Measurements from ENCODE around the gene MST1R.
"Not testable (repeated sequence)": the region's sequence is repeated elsewhere in the genome, so short reads cannot be mapped to it uniquely, and the experiment has no call there.

MST1R gene
- 0 to 2.4 (median 0.06) reads per million in 17 experiments for total RNA-seq

DNA sequence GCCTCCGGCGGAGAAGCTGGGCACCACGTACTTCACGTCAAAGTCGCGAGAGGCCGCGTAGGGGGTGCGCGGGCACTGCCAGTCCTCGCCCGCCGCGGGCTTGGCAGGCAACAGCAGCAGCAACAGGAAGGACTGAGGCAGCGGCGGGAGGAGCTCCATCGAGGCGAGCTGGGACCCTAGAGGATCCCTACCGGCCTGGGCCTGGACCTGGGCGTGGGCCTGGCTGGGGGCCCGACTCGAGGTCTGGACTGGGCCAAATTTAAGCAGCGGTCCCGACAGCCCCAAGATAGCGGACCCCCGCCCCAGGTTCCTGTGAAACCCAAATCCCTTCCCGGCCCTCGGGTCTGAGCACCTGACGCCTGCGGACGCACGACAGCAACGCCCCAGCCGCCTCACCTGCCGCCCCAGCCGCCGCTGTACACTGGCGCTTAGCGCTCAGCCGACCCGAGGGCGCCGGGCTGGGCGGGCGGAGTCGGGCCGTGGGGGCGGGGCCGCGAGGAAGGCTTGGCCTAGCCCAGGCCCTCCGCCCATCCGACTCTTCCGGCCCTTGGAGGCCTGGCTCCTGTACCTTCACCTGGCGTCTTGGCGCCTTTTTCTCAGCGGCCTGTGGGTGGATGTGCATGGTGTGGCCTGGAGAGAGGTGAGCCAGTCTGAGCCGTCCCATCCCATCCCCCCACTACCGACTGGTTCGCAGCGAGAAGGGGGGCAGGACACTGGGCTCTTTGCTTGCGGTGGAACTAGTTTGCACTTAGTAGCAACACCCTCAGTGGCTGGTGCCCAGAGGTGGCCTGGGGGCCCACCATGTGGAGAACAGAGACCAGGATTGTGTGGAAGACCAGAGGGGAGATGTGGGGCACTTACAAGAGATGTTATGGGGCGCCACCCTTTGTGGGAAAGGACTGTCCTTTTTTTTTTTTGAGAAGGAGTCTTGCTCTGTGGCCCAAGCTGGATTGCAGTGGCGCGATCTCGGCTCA lies at the start of gene MST1R:
MST1R (minus strand) TSS at position 423 of the 974 bp plus-strand sequence; CDS start at position 159, 264 bp downstream.
- DNase-seq = peak; percentile 54 to 82 (median 66)

DNA sequence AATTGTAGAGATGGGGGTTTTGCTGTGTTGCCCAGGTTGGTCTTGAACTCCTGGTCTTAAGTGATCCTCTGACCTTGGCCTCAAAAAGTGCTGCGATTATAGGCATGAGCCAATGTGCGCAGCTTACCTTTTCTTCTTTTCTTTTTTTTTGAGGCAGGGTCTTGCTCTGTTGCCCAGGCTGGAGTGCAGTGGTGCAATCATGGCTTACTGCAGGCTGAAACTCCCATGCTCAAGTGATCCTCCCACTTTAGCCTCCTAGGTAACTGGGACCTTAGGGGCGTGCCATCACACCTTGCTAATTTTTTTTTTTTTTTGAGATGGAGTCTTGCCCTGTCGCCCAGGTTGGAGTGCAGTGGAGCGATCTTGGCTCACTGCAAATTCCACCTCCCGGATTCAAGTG lies 49.3 kb upstream of the MST1R start:
- DNase-seq = no peak

DNA sequence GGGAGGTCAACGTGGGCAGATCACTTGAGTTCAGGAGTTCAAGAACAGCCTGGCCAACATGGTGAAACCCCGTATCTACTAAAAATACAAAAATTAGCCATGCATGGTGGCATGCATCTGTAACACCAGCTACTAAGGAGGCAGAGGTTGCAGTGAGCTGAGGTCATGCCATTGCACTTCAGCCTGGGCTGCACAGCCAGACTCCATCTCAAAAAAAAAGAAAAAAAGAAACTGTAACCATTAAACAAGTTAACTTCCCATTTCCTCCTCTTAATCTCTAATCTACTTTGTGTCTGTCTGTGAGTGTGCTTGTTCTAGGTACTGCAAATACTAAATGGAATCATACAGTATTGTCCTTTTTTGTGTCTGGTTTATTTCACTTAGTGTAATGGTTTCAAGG lies 39.0 kb upstream of the MST1R start:
- peak in 1 of 4 experiments; percentile 20 for DNase-seq

DNA sequence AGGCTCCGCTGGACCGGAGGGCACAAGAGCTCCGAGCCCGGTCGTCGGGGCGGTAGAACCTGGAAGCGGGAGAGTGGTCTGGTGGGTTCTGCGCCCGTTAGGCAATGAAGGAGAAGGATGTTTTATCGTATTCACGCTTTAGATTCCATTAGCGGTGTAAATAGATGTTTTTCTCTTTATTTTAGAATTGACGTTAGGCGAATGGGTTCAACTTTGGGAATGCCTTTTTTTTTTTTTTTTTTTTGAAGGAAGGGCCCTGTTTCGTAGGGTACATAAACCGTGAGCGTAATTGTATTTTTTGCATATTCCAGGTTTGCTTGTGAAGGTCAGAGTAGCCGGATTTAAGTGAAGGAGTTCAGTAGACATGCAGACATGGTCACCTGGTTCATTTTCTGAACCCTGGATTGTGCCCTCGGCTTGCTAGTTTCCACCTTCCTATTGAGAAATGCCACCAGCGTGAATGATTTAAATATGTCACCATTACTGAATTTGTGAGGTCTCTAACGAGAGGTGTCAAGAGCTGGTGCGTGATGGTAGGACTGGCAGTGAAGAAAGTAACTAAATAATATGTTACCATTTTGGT lies 37.1 kb upstream of the MST1R start:
- DNase-seq = peak in 1 of 4 experiments; percentile 16

DNA sequence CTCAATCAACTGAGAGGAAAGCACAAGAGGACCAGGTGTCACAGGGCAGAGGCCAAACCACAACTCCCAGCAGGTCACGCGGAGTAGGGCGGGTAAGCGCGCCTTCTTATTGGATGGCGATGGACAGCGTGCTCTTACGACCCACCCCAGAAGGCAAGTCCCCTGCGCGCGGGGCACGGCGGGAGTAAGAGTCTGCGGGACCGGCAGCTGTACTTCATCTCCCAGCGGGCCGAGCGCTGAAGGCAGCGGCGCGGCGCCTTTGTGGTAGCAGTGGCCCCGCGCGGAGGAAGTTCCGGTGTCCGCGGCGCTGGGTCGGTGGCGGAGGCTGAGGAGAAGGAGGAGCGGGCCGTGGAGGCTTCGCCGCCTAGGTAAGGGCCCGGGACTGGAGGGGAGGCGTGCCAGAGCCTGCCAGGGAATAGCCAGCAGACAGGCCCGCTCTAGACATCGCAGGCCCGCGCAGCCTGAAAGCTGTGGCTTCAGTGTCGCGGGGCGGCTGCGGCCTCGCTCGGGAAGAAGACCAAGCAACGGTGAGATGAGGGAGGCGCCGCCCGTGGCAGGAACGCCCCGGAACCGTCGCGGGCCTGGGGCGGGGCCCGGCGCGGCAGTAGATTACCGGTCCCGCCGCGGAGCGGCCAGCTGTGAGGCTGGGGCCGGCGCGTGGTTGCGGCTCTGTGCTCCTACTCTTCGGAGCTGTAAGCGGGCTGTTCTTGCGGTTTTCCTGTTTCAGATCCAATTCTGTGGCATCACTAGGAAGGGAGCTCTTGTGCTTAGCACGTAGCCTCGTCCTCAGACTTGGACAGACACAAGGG lies 36.4 kb upstream of the MST1R start, which contains the start of gene RBM6:
RBM6 (plus strand) TSS at position 293 of the 809 bp plus-strand sequence. CDS start 22,492 bp downstream, outside the sequence.
- peak; percentile 97 to 99 (median 99) for DNase-seq

DNA sequence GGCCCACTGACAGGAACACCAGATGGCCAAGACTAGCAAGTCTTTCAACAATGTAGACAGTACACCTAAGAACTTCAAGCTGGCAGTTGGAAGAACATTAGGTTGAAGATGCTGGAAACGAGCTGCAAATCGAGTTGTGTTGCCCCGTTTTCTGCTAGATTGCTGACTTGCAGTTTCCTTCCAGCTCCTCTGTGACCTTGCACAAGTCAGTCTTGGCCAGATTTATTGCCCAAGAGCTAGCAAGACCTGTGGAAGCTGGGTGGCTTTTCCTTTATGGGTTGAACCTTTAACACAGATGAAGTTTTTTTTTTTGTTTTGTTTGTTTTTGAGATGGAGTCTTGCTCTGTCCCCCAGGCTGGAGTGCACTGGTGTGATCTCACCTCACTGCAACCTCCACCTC lies 33.4 kb upstream of the MST1R start:
- DNase-seq = peak; percentile 38 to 75 (median 68)

DNA sequence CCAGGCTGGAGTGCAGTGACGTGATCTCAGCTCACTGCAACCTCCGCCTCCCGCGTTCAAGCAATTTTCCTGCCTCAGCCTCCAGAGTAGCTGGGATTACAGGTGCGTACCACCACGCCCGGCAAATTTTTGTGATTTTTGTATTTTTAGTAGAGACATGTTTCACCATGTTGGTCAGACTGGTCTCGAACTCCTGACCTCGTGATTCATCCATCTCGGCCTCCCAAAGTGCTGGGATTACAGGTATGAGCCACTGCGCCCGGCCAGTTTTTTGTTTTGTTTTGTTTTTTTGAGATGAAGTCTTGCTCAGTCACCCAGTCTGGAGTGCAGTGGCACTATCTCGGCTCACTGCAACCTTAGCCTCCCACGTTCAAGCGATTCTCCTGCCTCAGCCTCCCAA lies 28.6 kb upstream of the MST1R start:
- not testable (repeated sequence) for DNase-seq

DNA sequence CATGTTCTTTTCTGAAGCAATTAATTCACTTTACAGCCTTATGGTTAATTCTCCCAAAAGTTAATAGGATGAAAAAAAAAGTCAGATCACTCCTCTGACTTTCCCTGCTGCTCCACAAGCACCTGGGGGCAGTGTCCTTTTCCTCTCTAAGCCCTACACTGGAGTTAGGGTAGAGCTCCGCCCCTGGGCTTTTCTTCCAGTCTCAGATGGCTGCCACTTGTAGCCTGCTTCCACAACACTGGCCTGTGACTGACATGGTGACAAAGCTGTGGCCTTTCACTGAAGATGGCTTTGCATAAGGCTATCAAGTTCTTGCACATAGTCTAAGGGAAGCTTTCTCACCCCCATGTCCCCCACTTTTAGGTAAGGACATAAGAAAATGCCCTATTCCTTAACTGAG lies 27.2 kb upstream of the MST1R start:
- peak in 1 of 4 experiments; percentile 18 for DNase-seq

DNA sequence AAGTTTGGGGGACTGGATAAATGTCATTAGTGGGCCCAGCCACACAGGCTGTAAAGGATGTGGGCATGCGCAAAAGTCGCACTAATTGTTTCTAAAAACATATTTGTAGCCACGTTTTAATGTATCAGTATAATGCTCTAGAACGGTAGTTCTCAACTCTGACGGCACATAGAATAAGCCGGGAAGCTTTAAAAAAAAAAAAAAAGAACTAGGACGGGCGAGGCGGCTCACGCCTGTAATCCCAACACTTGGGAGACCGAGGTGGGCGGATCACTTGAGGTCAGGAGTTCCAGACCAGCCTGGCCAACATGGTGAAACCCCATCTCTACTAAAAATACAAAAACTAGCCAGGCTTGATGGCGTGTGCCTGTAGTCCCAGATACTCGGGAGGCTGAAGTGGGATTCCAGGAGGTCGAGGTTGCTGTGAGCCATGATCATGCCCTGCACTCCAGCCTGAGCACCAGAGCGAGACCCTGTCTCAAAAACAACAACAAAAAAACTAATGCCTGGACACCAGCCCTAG lies 26.6 kb upstream of the MST1R start:
- DNase-seq = no peak

DNA sequence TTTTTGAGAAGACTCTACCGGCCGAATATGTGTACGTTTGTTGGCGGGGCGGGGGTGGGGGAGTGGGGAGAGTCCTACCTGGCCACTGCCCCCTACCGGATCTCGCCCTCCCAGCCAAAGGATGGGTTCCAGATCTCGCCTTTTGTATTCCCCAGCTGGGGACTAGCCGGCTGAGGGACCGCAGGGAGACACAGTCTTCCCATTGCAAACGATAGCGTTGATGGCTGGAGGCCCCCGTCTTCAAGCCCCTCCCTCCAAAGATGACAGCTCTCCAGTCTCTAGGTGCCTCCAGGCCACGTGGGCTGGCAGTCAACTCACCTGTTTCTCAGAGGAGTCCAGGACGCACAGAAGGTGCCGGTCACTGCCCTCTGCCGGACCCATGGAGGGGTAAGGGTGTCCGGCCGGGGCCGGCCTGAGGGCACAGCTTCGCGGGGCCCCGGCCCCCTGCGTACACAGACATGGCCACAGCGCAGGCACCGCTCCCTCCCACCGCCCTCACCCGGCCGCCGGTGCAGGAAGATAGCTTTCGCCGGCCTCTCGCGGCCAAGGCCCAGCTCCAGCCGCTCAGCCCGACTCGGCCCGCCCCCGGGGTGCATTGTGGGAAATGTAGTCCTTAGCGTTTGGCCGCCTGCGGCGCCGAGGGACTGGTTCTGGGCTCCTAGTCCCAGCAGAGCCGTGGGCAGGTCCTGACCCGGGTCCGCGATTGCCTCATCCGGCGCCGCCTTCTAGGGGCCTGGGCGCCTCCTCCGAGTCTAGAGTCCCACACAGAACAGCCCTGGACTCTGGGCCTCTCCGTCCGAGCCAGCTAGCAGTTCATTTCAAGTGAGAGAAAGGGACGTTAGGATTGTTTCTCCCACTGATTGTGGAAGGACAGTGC lies 25.9 kb upstream of the MST1R start, which contains the start of gene MON1A:
MON1A (minus strand) TSS at position 521 of the 877 bp plus-strand sequence. CDS start 16,465 bp downstream, outside the sequence.
- DNase-seq = peak; percentile 94 to 97 (median 96)

DNA sequence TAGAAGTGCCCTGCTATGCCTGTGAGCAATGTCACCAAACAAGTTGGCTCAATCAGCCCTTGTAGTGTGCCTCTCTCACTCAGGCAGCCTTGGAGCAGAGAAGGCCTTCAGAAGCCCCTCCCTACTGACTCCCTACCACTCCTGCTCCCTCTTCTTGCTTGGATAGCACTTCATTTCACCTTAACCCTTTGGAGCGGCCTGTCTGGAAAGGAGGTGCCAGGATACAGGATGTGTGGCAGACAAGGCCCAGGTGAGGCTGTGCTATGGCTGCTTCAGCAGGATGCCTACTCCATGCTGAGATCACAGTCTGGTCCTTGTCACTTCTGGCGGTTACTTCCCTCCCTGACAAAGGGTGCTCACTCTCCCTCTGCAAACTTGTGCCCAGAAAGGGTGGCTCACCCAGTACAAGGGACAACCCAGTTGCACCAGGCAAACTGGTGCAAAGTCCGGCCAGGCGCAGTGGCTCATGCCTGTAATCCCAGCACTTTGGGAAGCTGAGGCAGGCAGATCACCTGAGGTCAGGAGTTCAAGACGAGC lies 24.9 kb upstream of the MST1R start:
- no peak for DNase-seq

DNA sequence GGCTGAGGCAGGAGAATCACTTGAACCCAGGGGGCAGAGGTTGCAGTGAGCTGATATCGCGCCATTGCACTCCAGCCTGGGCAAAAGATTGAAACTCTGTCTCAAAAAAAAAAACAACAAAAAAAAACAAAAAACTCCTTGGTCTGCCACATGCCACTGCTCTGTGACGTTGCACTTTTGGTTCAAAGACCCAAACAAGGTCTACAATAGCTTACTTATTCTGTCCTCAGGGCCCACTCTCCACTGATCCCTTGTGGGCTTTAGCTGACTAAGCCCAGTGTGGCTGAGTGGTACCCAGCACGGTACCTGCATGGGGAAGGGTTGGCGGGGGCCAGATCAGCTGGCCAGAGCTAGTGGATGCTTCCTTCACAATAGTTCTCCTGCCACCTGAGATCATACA lies 24.1 kb upstream of the MST1R start:
- DNase-seq = no peak

DNA sequence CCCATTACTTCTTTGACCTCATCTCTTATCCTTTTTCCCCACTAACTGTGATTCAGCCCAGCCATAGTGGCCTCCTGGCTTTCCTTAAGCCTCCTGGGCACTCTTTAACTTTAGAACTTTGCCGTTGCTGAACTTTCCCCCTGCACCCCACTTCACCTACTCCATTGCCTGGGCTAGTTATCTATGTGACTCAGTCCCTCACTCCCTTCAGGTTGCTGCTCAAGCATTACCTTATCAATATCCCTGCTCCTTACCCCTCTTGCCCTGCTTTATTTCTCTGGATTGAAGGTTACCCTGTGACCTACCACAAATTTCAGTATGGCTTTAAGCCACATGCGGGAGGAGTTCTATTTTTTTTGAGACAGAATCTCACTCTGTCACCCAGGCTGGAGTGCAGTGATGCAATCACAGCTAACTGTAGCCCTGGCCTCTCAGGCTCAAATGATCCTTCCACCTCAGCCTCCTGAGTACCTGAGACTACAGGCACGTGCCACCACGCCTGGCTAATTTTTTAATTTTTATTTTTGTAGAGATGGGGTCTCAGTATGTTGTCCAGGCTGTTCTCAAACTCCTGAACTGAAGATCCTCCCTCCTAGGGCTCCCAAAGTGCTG lies 22.6 kb upstream of the MST1R start:
- no peak for DNase-seq

DNA sequence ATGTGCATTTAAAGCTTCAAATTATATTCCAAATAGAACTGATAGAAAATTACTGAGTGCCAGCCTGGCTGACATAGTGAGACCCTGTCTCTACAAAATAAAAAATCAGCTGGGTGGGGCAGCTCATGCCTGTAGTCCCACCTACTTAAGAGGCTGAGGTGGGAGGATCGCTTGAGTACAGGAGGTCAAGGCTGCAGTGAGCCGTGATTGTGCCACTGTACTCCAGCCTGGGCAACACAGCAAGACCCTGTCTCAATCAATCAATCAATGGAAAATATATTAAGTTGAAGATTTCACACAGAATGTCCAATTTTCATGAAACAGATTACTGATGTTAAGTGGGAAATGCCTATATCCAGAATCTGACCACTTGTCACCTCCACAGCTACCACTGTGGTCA lies 21.8 kb upstream of the MST1R start:
- no peak for DNase-seq

DNA sequence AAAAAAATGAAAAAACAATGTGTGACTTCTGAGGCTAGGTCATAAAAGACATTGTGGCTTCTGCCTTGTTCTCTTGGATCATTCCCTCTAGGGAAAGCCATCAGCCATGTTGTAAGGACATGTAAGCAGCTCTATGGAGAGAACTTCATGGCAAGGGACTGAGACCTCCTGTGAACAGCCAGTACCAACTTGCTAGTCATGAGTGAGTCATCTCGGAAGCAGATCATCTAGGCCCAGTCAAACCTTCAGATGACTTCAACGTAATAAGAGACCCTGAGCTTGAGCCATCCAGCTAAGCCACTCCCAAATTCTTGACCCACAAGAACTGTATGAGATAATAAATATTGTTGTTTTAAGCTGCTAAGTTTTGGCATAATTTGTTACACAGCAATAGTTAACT lies 21.0 kb upstream of the MST1R start:
- no peak for DNase-seq

DNA sequence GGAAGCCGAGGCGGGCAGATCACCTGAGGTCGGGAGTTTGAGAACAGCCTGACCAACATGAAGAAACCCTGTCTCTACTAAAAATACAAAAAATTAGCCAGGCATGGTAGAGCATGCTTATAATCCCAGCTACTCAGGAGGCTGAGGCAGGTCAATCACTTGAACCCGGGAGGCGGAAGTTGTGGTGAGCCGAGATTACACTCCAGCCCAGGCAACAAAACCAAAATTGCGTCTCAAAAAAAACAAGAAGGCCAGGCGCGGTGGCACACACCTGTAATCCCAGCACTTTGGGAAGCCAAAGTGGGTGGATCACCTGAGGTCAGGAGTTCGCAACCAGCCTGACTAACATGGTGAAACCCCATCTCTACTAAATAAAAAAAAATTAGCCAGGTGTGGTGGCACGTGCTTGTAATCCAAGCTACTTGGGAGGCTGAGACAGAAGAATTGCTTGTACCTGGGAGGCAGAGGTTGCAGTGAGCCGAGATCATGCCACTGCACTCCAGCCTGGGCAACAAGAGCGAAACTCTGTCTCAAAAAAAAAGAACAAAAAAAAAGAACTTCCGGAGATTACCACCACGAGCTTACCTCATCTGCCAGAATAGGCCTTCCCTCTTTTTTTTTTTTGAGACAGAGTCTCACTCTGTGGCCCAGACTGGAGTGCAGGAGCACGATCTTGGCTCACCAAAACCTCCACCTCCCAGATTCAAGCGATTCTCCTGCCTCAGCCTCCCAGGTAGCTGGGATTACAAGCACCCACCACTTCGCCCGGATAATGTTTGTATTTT lies 14.3 kb upstream of the MST1R start:
- DNase-seq = peak; percentile 34 to 65 (median 56)

DNA sequence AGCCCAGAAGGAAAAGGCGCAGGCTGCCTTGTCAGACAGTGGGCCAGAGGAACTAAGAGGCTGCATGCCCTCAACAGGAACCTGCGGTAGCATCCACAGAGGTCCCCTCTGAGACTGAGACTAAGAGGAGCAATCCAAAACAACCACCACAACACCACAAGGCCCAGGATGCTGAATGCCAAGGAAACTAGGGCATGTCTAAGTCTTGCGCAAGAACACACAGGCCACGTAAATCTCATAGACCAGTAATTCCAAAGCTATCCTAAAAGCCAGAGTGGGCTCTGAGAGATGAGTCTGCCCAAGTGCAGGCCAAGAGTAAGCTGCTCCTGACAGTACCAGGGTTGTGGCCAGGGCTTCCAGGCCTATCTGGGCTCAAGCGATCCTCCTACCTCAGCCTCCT lies 13.0 kb upstream of the MST1R start:
- DNase-seq = no peak

DNA sequence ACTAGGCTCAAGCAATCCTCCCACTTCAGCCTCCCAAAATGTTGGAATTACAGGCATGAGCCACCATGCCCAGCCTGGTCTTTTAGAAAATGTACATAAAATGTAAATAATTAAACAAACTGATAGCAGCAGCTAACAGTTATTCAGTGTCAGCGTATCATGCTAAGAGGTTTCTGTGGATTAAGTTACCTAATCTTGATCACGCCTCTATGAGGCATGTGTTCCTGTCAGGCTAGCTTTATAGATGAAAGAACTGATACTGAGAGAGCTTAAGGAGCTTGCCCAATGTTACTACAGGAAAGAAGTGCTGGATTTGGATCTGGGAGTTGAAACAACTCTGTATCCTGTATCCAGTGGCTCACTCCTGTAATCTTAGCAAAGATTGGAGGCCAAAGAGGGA lies 11.2 kb upstream of the MST1R start:
- peak in 3 of 4 experiments; percentile 16 to 38 (median 36) for DNase-seq

DNA sequence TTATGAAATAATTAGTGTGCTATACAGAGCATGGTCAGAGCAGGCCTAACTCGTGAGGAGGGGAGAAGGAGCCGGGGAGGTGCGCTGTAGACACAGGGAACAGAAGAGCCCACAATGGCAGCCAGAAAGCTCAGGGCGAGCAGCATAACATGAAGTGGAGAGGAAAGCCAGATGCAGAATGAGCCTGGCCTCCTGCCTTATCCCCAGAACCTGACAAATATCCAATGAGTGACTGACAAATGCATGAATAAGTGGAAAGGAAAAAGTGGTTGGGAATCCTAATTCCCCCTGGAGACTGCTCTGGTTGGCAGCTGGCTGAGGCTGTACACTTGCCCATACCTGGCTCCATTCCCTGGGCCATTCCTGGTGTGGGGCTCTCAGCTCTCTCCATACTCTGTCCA lies 9.2 kb upstream of the MST1R start:
- DNase-seq = no peak

DNA sequence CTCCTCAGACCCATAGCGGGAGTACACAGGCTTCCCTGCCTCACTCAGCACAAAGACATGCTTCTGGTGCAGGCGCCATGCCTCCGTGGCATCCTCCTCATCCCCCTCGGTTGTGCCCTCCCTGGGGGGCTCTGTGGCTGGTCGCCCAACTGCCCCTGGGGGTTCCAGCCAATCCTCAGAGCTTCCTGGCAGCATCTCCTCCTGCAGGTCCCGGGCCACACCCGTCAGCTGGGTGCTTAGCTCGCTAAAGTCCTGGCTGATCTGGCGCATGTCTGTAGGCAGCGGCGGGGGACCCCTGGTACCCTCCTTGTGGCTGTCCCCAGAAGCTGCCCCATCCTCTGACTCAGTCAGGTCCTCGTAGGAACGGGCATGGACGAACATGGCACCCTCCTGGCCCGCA lies 7.9 kb upstream of the MST1R start:
- DNase-seq = no peak
